GM23338 (cell line): ENCODE data around the gene SUGCT. TPM values are rescaled to one million over a fixed set of nuclear protein-coding genes. Genes with fewer than 3 reads are reported as not detected.

Experiments
- ATAC-seq: fragments of 200-7000 bp; cut with Tn5 transposase; 3 replicates; pipeline ENCODE4 v1.9.1; 2020
- DNase-seq: peaks from one replicate; pipeline ENCODE4 v3.0.0-alpha.2; 2015; ENCODE audit warnings: low spot score
- H2AFZ ChIP-seq: fragments of 200-600 bp; sonication (generic); 2 replicates; pipeline ENCODE4 v1.8.0; 2016; ENCODE audit warnings: antibody characterized with exemption, mild to moderate bottlenecking, moderate library complexity
- H3F3A ChIP-seq: fragments of 200-600 bp; sonication (generic); replicated peaks from 2 replicates; pipeline ENCODE4 v1.8.0; 2017; ENCODE audit warnings: antibody characterized with exemption, mixed run types, low read depth
- H3K27ac ChIP-seq: fragments of 200-600 bp; sonication (generic); 2 replicates; pipeline ENCODE4 v1.6.1; 2016; ENCODE audit warnings: low read depth
- H3K27me3 ChIP-seq: fragments of 200-600 bp; sonication (generic); 2 replicates; pipeline ENCODE4 v1.8.0; 2016; ENCODE audit warnings: mild to moderate bottlenecking, mixed run types, moderate library complexity; ENCODE audit not compliant: insufficient read depth
- H3K36me3 ChIP-seq: fragments of 200-600 bp; sonication (generic); 2 replicates; pipeline ENCODE4 v1.8.0; 2016; ENCODE audit warnings: mild to moderate bottlenecking; ENCODE audit not compliant: insufficient read depth
- H3K4me1 ChIP-seq: fragments of 200-600 bp; sonication (generic); 2 replicates; pipeline ENCODE4 v1.8.0; 2016; ENCODE audit warnings: mild to moderate bottlenecking, moderate library complexity; ENCODE audit not compliant: insufficient read depth
- H3K4me2 ChIP-seq: fragments of 200-600 bp; sonication (generic); 2 replicates; pipeline ENCODE4 v1.7.1; 2017; ENCODE audit warnings: mixed run types
- H3K4me3 ChIP-seq: fragments of 200-600 bp; sonication (generic); 2 replicates; pipeline ENCODE4 v1.6.1; 2016; ENCODE audit warnings: mixed run types
- H3K79me2 ChIP-seq: fragments of 200-600 bp; sonication (generic); replicated peaks from 2 replicates; pipeline ENCODE4 v1.8.0; 2017; ENCODE audit warnings: mild to moderate bottlenecking; ENCODE audit not compliant: insufficient read depth
- H3K9me2 ChIP-seq: fragments of 200-600 bp; sonication (generic); 2 replicates; pipeline ENCODE4 v1.8.0; 2017; ENCODE audit not compliant: insufficient read depth
- H4K20me1 ChIP-seq: fragments of 200-600 bp; sonication (generic); replicated peaks from 2 replicates; pipeline ENCODE4 v1.8.0; 2017; ENCODE audit warnings: mild to moderate bottlenecking; ENCODE audit not compliant: insufficient read depth
- H3K27ac Mint-ChIP-seq: 2 replicates; pipeline ENCODE4 v1.8.0; 2020; ENCODE audit warnings: inconsistent platforms, mild to moderate bottlenecking, moderate library complexity, mixed read lengths
- H3K27me3 Mint-ChIP-seq: 3 replicates; pipeline ENCODE4 v1.8.0; 2022; ENCODE audit warnings: low read depth, mild to moderate bottlenecking, moderate library complexity, mixed read lengths, inconsistent platforms; ENCODE audit not compliant: insufficient read depth, poor library complexity
- H3K36me3 Mint-ChIP-seq: 3 replicates; pipeline ENCODE4 v1.8.0; 2021; ENCODE audit warnings: low read depth, mild to moderate bottlenecking, inconsistent platforms, moderate library complexity, mixed read lengths
- H3K4me1 Mint-ChIP-seq: 3 replicates; pipeline ENCODE4 v1.8.0; 2020; ENCODE audit warnings: mild to moderate bottlenecking, inconsistent platforms, mixed read lengths
- H3K4me3 Mint-ChIP-seq: 3 replicates; pipeline ENCODE4 v1.8.0; 2021; ENCODE audit warnings: moderate library complexity, mild to moderate bottlenecking, inconsistent platforms, mixed read lengths
- H3K9me3 Mint-ChIP-seq: 3 replicates; pipeline ENCODE4 v1.8.0; 2020; ENCODE audit warnings: moderate library complexity, mild to moderate bottlenecking, inconsistent platforms, mixed read lengths
- EZH2 ChIP-seq: fragments of 200-600 bp; sonication (generic); IDR thresholded peaks from one replicate; pipeline ENCODE4 v1.8.0; 2017; ENCODE audit warnings: antibody characterized with exemption, mild to moderate bottlenecking, low read depth; ENCODE audit not compliant: unreplicated experiment
- POLR2AphosphoS5 ChIP-seq: IDR thresholded peaks from 2 replicates; pipeline ENCODE4 v1.6.1; 2016; ENCODE audit warnings: antibody characterized with exemption, low read depth
- ZNF114 ChIP-seq: fragments of 250-450 bp; sonication (Bioruptor Pico); IDR thresholded peaks from 2 replicates; pipeline ENCODE4 v1.5.0; 2020; ENCODE audit warnings: mild to moderate bottlenecking, moderate library complexity
- ZNF331 ChIP-seq: fragments of 250-450 bp; sonication (Bioruptor Pico); IDR thresholded peaks from 2 replicates; pipeline ENCODE4 v1.5.0; 2020; ENCODE audit warnings: low read depth, mild to moderate bottlenecking, moderate library complexity
- polyA plus RNA-seq: library from polyadenylated mRNA; unstranded; fragments of >200 nt; fragmentation: Nextera tagmentation; extraction: Ambion mirVana; gene quantifications from 2 replicates; pipeline ENCODE4 v1.2.1, GENCODE V29; 2016
- total RNA-seq: library from RNA; depleted of rRNA; stranded (reverse); fragments of >200 nt; shearing (Covaris generic); gene quantifications from 2 replicates; pipeline ENCODE4 v1.2.3, GENCODE V29; 2014
- TF ChIP-seq, protein P1 (sequence below), 2 experiments: fragments of 200-600 bp in 1 of 2; sonication (generic) in 1 of 2; conservative IDR thresholded peaks; 2 replicates each; pipeline versions ENCODE4 v1.5.1 to v1.6.1; 2016 to 2017; ENCODE audit warnings: antibody characterized with exemption in 2 of 2, low read depth in 2 of 2, mild to moderate bottlenecking in 2 of 2, moderate library complexity in 1 of 2
- TF ChIP-seq, protein P2 (sequence below): fragments of 250-450 bp; sonication (Bioruptor Pico); IDR thresholded peaks from 2 replicates; pipeline ENCODE4 v1.5.0; 2020; ENCODE audit warnings: mild to moderate bottlenecking, moderate library complexity
- TF ChIP-seq, protein P3 (sequence below): IDR thresholded peaks from 2 replicates; pipeline ENCODE4 v1.6.1; 2016; ENCODE audit warnings: antibody characterized with exemption
- TF ChIP-seq, protein P4 (sequence below): IDR thresholded peaks from one replicate; pipeline ENCODE4 v1.6.1; 2018; ENCODE audit warnings: antibody characterized with exemption; ENCODE audit not compliant: unreplicated experiment

SUGCT gene
- total and polyA plus RNA-seq, 2 experiments from 2014 or later, result 4.2 to 5.6 TPM

DNA sequence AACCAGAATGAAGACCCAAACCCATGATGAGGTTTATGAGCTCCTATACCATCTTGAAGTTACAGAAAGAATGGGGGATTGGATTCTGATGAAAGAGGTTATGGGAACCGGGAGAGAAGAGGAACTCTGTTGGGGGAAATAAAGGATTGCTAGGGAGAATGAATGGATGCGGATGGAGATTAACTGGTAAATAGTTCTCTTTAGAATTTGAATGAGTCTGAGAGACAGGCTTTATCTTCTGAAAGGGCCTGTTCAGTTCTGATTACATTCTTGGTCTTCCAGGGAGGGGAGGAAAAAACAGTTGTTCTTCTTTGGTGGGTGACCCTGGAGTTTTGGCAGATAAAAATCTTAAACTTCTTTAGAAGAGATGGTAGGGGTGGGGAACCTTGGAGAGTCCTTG is 13.9 kb downstream of the SUGCT start (continued):
- TF ChIP-seq, protein P1, sequence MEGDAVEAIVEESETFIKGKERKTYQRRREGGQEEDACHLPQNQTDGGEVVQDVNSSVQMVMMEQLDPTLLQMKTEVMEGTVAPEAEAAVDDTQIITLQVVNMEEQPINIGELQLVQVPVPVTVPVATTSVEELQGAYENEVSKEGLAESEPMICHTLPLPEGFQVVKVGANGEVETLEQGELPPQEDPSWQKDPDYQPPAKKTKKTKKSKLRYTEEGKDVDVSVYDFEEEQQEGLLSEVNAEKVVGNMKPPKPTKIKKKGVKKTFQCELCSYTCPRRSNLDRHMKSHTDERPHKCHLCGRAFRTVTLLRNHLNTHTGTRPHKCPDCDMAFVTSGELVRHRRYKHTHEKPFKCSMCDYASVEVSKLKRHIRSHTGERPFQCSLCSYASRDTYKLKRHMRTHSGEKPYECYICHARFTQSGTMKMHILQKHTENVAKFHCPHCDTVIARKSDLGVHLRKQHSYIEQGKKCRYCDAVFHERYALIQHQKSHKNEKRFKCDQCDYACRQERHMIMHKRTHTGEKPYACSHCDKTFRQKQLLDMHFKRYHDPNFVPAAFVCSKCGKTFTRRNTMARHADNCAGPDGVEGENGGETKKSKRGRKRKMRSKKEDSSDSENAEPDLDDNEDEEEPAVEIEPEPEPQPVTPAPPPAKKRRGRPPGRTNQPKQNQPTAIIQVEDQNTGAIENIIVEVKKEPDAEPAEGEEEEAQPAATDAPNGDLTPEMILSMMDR (conservative IDR thresholded peaks at IDR 0.05; ENCODE audit: low read depth in 2 of 2), result no peak
- no peak for TF ChIP-seq ZNF114

DNA sequence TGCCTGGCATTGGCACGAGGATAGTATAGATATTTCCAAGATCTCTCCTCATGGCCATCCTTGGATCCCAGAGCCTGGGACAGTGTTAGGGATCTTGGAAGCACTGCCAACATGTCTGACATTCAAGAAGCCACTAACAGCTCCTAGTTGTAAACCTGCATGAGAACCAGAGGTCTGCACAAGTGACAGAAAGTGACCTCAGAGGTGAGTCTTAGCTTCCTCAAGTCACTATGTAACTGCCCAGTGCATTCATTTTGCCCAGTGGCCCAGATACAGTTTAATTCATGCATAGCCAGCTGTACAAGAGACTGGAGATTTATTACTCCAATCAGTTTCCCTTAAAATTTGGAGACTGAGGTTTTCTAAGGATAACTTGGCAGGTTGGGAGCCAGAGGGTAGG is 16.7 kb downstream of the SUGCT start:
- no peak overlapping the region for H3K4me3 ChIP-seq
- H3K27ac ChIP-seq, result no peak overlapping the region
- Mint-ChIP-seq H3K9me3 (peaks cover 23% of the 10 kb centered on the region), H3K4me3 (no peak overlapping the region), H3K4me1 (peaks cover 12% of the 10 kb centered on the region), H3K36me3 (peaks cover 18% of the 10 kb centered on the region), H3K27me3 (peaks cover 10% of the 10 kb centered on the region), H3K27ac (no peak overlapping the region)
- DNase-seq (no peak), ATAC-seq (no peak)
- H4K20me1 ChIP-seq, result no peaks in the 10 kb centered on the region
- H3K36me3 ChIP-seq, result peaks cover 6% of the 10 kb centered on the region; the same call in 1 of the 2 replicates
- TF ChIP-seq EZH2 (no peak), ZNF331 (no peak), POLR2AphosphoS5 (no peak)
- TF ChIP-seq, protein P2, sequence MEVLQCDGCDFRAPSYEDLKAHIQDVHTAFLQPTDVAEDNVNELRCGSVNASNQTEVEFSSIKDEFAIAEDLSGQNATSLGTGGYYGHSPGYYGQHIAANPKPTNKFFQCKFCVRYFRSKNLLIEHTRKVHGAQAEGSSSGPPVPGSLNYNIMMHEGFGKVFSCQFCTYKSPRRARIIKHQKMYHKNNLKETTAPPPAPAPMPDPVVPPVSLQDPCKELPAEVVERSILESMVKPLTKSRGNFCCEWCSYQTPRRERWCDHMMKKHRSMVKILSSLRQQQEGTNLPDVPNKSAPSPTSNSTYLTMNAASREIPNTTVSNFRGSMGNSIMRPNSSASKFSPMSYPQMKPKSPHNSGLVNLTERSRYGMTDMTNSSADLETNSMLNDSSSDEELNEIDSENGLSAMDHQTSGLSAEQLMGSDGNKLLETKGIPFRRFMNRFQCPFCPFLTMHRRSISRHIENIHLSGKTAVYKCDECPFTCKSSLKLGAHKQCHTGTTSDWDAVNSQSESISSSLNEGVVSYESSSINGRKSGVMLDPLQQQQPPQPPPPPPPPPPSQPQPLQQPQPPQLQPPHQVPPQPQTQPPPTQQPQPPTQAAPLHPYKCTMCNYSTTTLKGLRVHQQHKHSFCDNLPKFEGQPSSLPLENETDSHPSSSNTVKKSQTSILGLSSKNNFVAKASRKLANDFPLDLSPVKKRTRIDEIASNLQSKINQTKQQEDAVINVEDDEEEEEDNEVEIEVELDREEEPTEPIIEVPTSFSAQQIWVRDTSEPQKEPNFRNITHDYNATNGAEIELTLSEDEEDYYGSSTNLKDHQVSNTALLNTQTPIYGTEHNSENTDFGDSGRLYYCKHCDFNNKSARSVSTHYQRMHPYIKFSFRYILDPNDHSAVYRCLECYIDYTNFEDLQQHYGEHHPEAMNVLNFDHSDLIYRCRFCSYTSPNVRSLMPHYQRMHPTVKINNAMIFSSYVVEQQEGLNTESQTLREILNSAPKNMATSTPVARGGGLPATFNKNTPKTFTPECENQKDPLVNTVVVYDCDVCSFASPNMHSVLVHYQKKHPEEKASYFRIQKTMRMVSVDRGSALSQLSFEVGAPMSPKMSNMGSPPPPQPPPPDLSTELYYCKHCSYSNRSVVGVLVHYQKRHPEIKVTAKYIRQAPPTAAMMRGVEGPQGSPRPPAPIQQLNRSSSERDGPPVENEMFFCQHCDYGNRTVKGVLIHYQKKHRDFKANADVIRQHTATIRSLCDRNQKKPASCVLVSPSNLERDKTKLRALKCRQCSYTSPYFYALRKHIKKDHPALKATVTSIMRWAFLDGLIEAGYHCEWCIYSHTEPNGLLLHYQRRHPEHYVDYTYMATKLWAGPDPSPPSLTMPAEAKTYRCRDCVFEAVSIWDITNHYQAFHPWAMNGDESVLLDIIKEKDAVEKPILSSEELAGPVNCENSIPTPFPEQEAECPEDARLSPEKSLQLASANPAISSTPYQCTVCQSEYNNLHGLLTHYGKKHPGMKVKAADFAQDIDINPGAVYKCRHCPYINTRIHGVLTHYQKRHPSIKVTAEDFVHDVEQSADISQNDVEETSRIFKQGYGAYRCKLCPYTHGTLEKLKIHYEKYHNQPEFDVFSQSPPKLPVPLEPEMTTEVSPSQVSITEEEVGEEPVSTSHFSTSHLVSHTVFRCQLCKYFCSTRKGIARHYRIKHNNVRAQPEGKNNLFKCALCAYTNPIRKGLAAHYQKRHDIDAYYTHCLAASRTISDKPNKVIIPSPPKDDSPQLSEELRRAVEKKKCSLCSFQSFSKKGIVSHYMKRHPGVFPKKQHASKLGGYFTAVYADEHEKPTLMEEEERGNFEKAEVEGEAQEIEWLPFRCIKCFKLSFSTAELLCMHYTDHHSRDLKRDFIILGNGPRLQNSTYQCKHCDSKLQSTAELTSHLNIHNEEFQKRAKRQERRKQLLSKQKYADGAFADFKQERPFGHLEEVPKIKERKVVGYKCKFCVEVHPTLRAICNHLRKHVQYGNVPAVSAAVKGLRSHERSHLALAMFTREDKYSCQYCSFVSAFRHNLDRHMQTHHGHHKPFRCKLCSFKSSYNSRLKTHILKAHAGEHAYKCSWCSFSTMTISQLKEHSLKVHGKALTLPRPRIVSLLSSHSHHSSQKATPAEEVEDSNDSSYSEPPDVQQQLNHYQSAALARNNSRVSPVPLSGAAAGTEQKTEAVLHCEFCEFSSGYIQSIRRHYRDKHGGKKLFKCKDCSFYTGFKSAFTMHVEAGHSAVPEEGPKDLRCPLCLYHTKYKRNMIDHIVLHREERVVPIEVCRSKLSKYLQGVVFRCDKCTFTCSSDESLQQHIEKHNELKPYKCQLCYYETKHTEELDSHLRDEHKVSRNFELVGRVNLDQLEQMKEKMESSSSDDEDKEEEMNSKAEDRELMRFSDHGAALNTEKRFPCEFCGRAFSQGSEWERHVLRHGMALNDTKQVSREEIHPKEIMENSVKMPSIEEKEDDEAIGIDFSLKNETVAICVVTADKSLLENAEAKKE (CRISPR knock-in tag), result no peak
- TF ChIP-seq, protein P3, sequence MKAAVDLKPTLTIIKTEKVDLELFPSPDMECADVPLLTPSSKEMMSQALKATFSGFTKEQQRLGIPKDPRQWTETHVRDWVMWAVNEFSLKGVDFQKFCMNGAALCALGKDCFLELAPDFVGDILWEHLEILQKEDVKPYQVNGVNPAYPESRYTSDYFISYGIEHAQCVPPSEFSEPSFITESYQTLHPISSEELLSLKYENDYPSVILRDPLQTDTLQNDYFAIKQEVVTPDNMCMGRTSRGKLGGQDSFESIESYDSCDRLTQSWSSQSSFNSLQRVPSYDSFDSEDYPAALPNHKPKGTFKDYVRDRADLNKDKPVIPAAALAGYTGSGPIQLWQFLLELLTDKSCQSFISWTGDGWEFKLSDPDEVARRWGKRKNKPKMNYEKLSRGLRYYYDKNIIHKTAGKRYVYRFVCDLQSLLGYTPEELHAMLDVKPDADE, result no peak
- TF ChIP-seq, protein P4, sequence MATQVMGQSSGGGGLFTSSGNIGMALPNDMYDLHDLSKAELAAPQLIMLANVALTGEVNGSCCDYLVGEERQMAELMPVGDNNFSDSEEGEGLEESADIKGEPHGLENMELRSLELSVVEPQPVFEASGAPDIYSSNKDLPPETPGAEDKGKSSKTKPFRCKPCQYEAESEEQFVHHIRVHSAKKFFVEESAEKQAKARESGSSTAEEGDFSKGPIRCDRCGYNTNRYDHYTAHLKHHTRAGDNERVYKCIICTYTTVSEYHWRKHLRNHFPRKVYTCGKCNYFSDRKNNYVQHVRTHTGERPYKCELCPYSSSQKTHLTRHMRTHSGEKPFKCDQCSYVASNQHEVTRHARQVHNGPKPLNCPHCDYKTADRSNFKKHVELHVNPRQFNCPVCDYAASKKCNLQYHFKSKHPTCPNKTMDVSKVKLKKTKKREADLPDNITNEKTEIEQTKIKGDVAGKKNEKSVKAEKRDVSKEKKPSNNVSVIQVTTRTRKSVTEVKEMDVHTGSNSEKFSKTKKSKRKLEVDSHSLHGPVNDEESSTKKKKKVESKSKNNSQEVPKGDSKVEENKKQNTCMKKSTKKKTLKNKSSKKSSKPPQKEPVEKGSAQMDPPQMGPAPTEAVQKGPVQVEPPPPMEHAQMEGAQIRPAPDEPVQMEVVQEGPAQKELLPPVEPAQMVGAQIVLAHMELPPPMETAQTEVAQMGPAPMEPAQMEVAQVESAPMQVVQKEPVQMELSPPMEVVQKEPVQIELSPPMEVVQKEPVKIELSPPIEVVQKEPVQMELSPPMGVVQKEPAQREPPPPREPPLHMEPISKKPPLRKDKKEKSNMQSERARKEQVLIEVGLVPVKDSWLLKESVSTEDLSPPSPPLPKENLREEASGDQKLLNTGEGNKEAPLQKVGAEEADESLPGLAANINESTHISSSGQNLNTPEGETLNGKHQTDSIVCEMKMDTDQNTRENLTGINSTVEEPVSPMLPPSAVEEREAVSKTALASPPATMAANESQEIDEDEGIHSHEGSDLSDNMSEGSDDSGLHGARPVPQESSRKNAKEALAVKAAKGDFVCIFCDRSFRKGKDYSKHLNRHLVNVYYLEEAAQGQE, result no peak
- H3K9me2 ChIP-seq, result no peaks in the 10 kb centered on the region; the same call in 1 of the 2 replicates
- H3K79me2 ChIP-seq, result no peaks in the 10 kb centered on the region; the same call in 1 of the 2 replicates
- no peaks in the 10 kb centered on the region for H3K27me3 ChIP-seq
- H3K4me2 ChIP-seq, result no peak overlapping the region
- H2AFZ ChIP-seq, result no peak overlapping the region
- peaks cover 15% of the 10 kb centered on the region for H3K4me1 ChIP-seq
- no peaks in the 10 kb centered on the region for H3F3A ChIP-seq
